NB4 (cell line): ENCODE data around the gene MAPRE3.

Experiments
- CTCF ChIP-seq: IDR thresholded peaks from one replicate; pipeline ENCODE4 v1.5.1; 2012; ENCODE audit warnings: low read depth, low read length
- MYC ChIP-seq: IDR thresholded peaks from 2 replicates; pipeline ENCODE4 v1.6.1; 2011; ENCODE audit warnings: low read depth, low read length
- POLR2A ChIP-seq: IDR thresholded peaks from 2 replicates; pipeline ENCODE4 v1.6.1; 2011; ENCODE audit warnings: mild to moderate bottlenecking; ENCODE audit not compliant: insufficient read length; ENCODE audit errors: extremely low read depth

- TF ChIP-seq CTCF: no peak
- TF ChIP-seq POLR2A: no peak
- TF ChIP-seq MYC: no peak
Observed at GRCh38 chr2:27019931-27020855, 49.8 kb downstream of the MAPRE3 start.
